ENCODE results near the gene PRG3.

DNA sequence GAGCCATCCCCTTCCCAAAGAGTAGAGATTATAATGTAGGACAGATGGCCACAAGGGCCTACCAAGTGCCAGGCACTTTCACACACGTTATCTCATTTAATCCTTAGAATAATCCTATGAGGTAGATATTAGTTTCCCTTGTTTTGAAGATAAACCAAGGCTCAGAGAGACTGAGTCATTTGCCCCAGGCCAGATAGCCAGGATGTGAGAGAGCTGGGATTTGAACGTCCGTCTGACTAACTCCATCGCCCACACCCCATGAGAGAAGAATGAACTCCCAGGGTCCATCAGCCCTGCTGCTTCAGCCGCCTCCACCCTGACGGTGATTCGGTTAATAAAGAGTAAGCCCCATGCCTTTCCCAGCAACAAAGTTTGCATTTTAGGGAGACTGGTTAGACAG lies 10.7 kb downstream of the PRG3 start:
- TF ChIP-seq, protein P1, sequence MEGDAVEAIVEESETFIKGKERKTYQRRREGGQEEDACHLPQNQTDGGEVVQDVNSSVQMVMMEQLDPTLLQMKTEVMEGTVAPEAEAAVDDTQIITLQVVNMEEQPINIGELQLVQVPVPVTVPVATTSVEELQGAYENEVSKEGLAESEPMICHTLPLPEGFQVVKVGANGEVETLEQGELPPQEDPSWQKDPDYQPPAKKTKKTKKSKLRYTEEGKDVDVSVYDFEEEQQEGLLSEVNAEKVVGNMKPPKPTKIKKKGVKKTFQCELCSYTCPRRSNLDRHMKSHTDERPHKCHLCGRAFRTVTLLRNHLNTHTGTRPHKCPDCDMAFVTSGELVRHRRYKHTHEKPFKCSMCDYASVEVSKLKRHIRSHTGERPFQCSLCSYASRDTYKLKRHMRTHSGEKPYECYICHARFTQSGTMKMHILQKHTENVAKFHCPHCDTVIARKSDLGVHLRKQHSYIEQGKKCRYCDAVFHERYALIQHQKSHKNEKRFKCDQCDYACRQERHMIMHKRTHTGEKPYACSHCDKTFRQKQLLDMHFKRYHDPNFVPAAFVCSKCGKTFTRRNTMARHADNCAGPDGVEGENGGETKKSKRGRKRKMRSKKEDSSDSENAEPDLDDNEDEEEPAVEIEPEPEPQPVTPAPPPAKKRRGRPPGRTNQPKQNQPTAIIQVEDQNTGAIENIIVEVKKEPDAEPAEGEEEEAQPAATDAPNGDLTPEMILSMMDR (IDR thresholded peaks at IDR 0.05) = no peak
- TF ChIP-seq POLR2A (IDR thresholded peaks at IDR 0.05) (no peak), EP300 (IDR thresholded peaks at IDR 0.05) (no peak)
